Activated T-helper 2 cell treated with anti-CD3 and anti-CD28 coated beads, Interferon-gamma antibody, Interleukin-2, Interleukin-4, amounts not matched to agents 10 μg/mL and 5 μg/mL and 100 μg/mL, durations not matched to agents 14 hours and 24 hours and 36 hours (primary cell): ENCODE results near the gene MRGPRD. TPM values are rescaled to one million over a fixed set of nuclear protein-coding genes. Genes with fewer than 3 reads are reported as not detected.
A peak's percentile ranks its signal among the peaks of the same experiment; 100 is the strongest.
"Not testable (repeated sequence)": the region's sequence is repeated elsewhere in the genome, so short reads cannot be mapped to it uniquely, and the experiment has no call there.

Experiments used
- DNase-seq: peaks from one replicate; pipeline ENCODE4 v3.0.0; 2021; ENCODE audit warnings: low spot score
- H3K27ac Mint-ChIP-seq: one replicate; pipeline ENCODE4 v1.8.0; 2021; ENCODE audit warnings: mixed read lengths
- H3K27me3 Mint-ChIP-seq: one replicate; pipeline ENCODE4 v1.8.0; 2021; ENCODE audit warnings: low read depth, mixed read lengths
- H3K36me3 Mint-ChIP-seq: one replicate; pipeline ENCODE4 v1.8.0; 2021; ENCODE audit warnings: low read depth, mixed read lengths
- H3K4me1 Mint-ChIP-seq: one replicate; pipeline ENCODE4 v1.8.0; 2021; ENCODE audit warnings: low read depth, mixed read lengths
- H3K4me3 Mint-ChIP-seq: one replicate; pipeline ENCODE4 v1.8.0; 2021; ENCODE audit warnings: low read depth, mild to moderate bottlenecking, moderate library complexity, mixed read lengths
- H3K9me3 Mint-ChIP-seq: one replicate; pipeline ENCODE4 v1.8.0; 2021; ENCODE audit warnings: mixed read lengths
- intact Hi-C: fragments of 100-400 bp; cut with micrococcal nuclease; formaldehyde crosslinking; loops from one replicate; pipeline ENCODE4 v1.15.1; 2023
- total RNA-seq: library from RNA; stranded (reverse); gene quantifications from 2 replicates; pipeline ENCODE4 v1.2.3, GENCODE V29; 2022

MRGPRD gene
- total RNA-seq, 1 donor from 2014 or later = not detected

GRCh38 chr11:68978931-68979594 is 1.7 kb downstream of the MRGPRD start:
- intact Hi-C loops = no loop called here
- H3K4me1 Mint-ChIP-seq = peaks cover 2% of the 10 kb centered on the region
- no peak overlapping the region for H3K27ac Mint-ChIP-seq
- no peak for DNase-seq
- H3K36me3 Mint-ChIP-seq = no peaks in the 10 kb centered on the region
- H3K4me3 Mint-ChIP-seq = no peak overlapping the region
- H3K27me3 Mint-ChIP-seq = peaks cover 4% of the 10 kb centered on the region
- H3K9me3 Mint-ChIP-seq = no peaks in the 10 kb centered on the region

GRCh38 chr11:68978626-68978930 is 2.2 kb downstream of the MRGPRD start:
- Mint-ChIP-seq H3K4me3 (no peak overlapping the region), H3K27ac (no peak overlapping the region), H3K27me3 (peaks cover 4% of the 10 kb centered on the region), H3K4me1 (peaks cover 2% of the 10 kb centered on the region), H3K9me3 (no peaks in the 10 kb centered on the region), H3K36me3 (no peaks in the 10 kb centered on the region)
- intact Hi-C loops = no loop called here
- no peak for DNase-seq

GRCh38 chr11:68977781-68978625 is 2.8 kb downstream of the MRGPRD start:
- H3K27ac Mint-ChIP-seq = no peak overlapping the region
- DNase-seq = no peak
- peaks cover 4% of the 10 kb centered on the region for H3K27me3 Mint-ChIP-seq
- intact Hi-C loops = no loop called here
- no peak overlapping the region for H3K4me3 Mint-ChIP-seq
- peaks cover 2% of the 10 kb centered on the region for H3K4me1 Mint-ChIP-seq
- no peaks in the 10 kb centered on the region for H3K36me3 Mint-ChIP-seq
- no peaks in the 10 kb centered on the region for H3K9me3 Mint-ChIP-seq

- Mint-ChIP-seq H3K4me3 (no peak overlapping the region), H3K27ac (no peak overlapping the region), H3K27me3 (peaks cover 7% of the 10 kb centered on the region), H3K9me3 (no peaks in the 10 kb centered on the region), H3K4me1 (peaks cover 2% of the 10 kb centered on the region), H3K36me3 (no peaks in the 10 kb centered on the region)
- intact Hi-C loops = no loop called here
- no peak for DNase-seq
Observed at GRCh38 chr11:68976563-68976962, 4.2 kb downstream of the MRGPRD start.

- H3K9me3 Mint-ChIP-seq = no peaks in the 10 kb centered on the region
- no peak overlapping the region for H3K4me3 Mint-ChIP-seq
- no peak for DNase-seq
- peaks cover 2% of the 10 kb centered on the region for H3K4me1 Mint-ChIP-seq
- no peak overlapping the region for H3K27ac Mint-ChIP-seq
- intact Hi-C loops = no loop called here
- peaks cover 7% of the 10 kb centered on the region for H3K27me3 Mint-ChIP-seq
- no peaks in the 10 kb centered on the region for H3K36me3 Mint-ChIP-seq
Observed at GRCh38 chr11:68976095-68976494, 4.7 kb downstream of the MRGPRD start.

GRCh38 chr11:68974421-68975194 is 6.2 kb downstream of the MRGPRD start:
- intact Hi-C loops = no loop called here
- Mint-ChIP-seq H3K27me3 (peaks cover 7% of the 10 kb centered on the region), H3K9me3 (no peaks in the 10 kb centered on the region), H3K4me3 (no peak overlapping the region), H3K27ac (peak overlapping the region; percentile 77), H3K4me1 (peaks cover 2% of the 10 kb centered on the region), H3K36me3 (no peaks in the 10 kb centered on the region)
- peak; percentile 20 for DNase-seq

GRCh38 chr11:68973706-68974105 is 7.1 kb downstream of the MRGPRD start:
- H3K9me3 Mint-ChIP-seq, DNase-seq, intact Hi-C loops, H3K27me3 Mint-ChIP-seq, H3K4me1 Mint-ChIP-seq, H3K27ac Mint-ChIP-seq, H3K36me3 Mint-ChIP-seq, H3K4me3 Mint-ChIP-seq: not testable (repeated sequence)

- Mint-ChIP-seq H3K4me3 (no peak overlapping the region), H3K9me3 (no peaks in the 10 kb centered on the region), H3K27ac (no peak overlapping the region), H3K36me3 (no peaks in the 10 kb centered on the region), H3K27me3 (peaks cover 7% of the 10 kb centered on the region), H3K4me1 (peaks cover 2% of the 10 kb centered on the region)
- no peak for DNase-seq
- intact Hi-C loops = no loop called here
Observed at GRCh38 chr11:68973219-68973618, 7.6 kb downstream of the MRGPRD start.

- H3K4me1 Mint-ChIP-seq = peaks cover 6% of the 10 kb centered on the region
- H3K27ac Mint-ChIP-seq = no peak overlapping the region
- peaks cover 4% of the 10 kb centered on the region for H3K27me3 Mint-ChIP-seq
- no peak overlapping the region for H3K4me3 Mint-ChIP-seq
- intact Hi-C loops = no loop called here
- H3K36me3 Mint-ChIP-seq = no peaks in the 10 kb centered on the region
- H3K9me3 Mint-ChIP-seq = no peaks in the 10 kb centered on the region
- DNase-seq = no peak
Observed at GRCh38 chr11:68970921-68971636, 9.7 kb downstream of the MRGPRD start.

GRCh38 chr11:68969386-68969785 is 11.4 kb downstream of the MRGPRD start:
- H3K27ac Mint-ChIP-seq = no peak overlapping the region
- peaks cover 4% of the 10 kb centered on the region for H3K27me3 Mint-ChIP-seq
- DNase-seq = no peak
- peaks cover 15% of the 10 kb centered on the region for H3K4me1 Mint-ChIP-seq
- no peaks in the 10 kb centered on the region for H3K9me3 Mint-ChIP-seq
- intact Hi-C loops = no loop called here
- peaks cover 5% of the 10 kb centered on the region for H3K36me3 Mint-ChIP-seq
- H3K4me3 Mint-ChIP-seq = no peak overlapping the region

- Mint-ChIP-seq H3K27ac (no peak overlapping the region), H3K9me3 (no peaks in the 10 kb centered on the region), H3K36me3 (peaks cover 9% of the 10 kb centered on the region), H3K4me3 (no peak overlapping the region), H3K27me3 (peaks cover 4% of the 10 kb centered on the region), H3K4me1 (peaks cover 19% of the 10 kb centered on the region)
- intact Hi-C loops = no loop called here
- DNase-seq = no peak
Observed at GRCh38 chr11:68968306-68969250, 12.2 kb downstream of the MRGPRD start.
